Mesenchymal stem cell (in vitro differentiated cells and primary cell): ENCODE data around the gene IGFBP2.
A peak's percentile ranks its signal among the peaks of the same experiment; 100 is the strongest.

Experiments used
- DNase-seq: peaks from one replicate; pipeline ENCODE4 v3.0.0-alpha.2; 2013
- H2AFZ ChIP-seq: one replicate; pipeline ENCODE4 v1.6.1; 2013; ENCODE audit warnings: low read depth, mild to moderate bottlenecking, control low read depth, inconsistent platforms, low read length, moderate library complexity
- H2AK5ac ChIP-seq: 2 replicates; pipeline ENCODE4 v1.6.1; 2013; ENCODE audit warnings: low read length, moderate library complexity, mild to moderate bottlenecking, inconsistent platforms; ENCODE audit not compliant: severe bottlenecking
- H2BK120ac ChIP-seq: one replicate; pipeline ENCODE4 v1.6.1; 2013; ENCODE audit warnings: low read depth, mild to moderate bottlenecking, inconsistent platforms, low read length, moderate library complexity
- H2BK12ac ChIP-seq, 2 experiments: one replicate each; pipeline ENCODE4 v1.6.1; 2013; ENCODE audit warnings: inconsistent platforms in 2 of 2, low read length in 2 of 2, mild to moderate bottlenecking in 2 of 2, moderate library complexity in 2 of 2, control low read depth in 1 of 2
- H2BK15ac ChIP-seq: one replicate; pipeline ENCODE4 v1.6.1; 2013; ENCODE audit warnings: mild to moderate bottlenecking, low read depth, inconsistent platforms; ENCODE audit not compliant: poor library complexity, severe bottlenecking
- H2BK5ac ChIP-seq: 2 replicates; pipeline ENCODE4 v1.6.1; 2013; ENCODE audit warnings: low read depth, mild to moderate bottlenecking, low read length, control low read depth, inconsistent platforms; ENCODE audit not compliant: poor library complexity, severe bottlenecking
- H3K14ac ChIP-seq, 2 experiments: one replicate each; pipeline ENCODE4 v1.6.1; 2013; ENCODE audit warnings: inconsistent platforms in 2 of 2, low read length in 2 of 2, control low read depth in 1 of 2, mild to moderate bottlenecking in 1 of 2, moderate library complexity in 1 of 2
- H3K18ac ChIP-seq, 2 experiments: one replicate each; pipeline ENCODE4 v1.6.1; 2013; ENCODE audit warnings: inconsistent platforms in 2 of 2, low read length in 2 of 2, control low read depth in 1 of 2, low read depth in 1 of 2, mild to moderate bottlenecking in 1 of 2
- H3K23ac ChIP-seq, 2 experiments: one replicate each; pipeline ENCODE4 v1.6.1; 2013; ENCODE audit warnings: inconsistent platforms in 2 of 2, low read length in 2 of 2, mild to moderate bottlenecking in 2 of 2, moderate library complexity in 2 of 2, control low read depth in 1 of 2
- H3K27ac ChIP-seq: 2 replicates; pipeline ENCODE4 v1.5.1; 2013; ENCODE audit warnings: mild to moderate bottlenecking, moderate library complexity, low read length, control low read depth, inconsistent platforms; ENCODE audit not compliant: poor library complexity, severe bottlenecking
- H3K27me3 ChIP-seq, 2 experiments: 2 replicates each; pipeline versions ENCODE4 v1.6.1 to v1.7.0; 2013; ENCODE audit warnings: low read length in 2 of 2, mild to moderate bottlenecking in 2 of 2, moderate library complexity in 2 of 2, control low read depth in 1 of 2, inconsistent platforms in 1 of 2; ENCODE audit not compliant: control insufficient read depth in 1 of 2, insufficient read depth in 1 of 2
- H3K36me3 ChIP-seq, 2 experiments: 2 replicates each; pipeline versions ENCODE4 v1.6.1 to v1.7.0; 2013; ENCODE audit warnings: low read length in 2 of 2, control low read depth in 1 of 2, inconsistent platforms in 1 of 2, low read depth in 1 of 2, mild to moderate bottlenecking in 1 of 2; ENCODE audit not compliant: insufficient read depth in 2 of 2, control insufficient read depth in 1 of 2
- H3K4ac ChIP-seq, 2 experiments: one replicate each; pipeline ENCODE4 v1.6.1; 2013; ENCODE audit warnings: inconsistent platforms in 2 of 2, low read length in 2 of 2, mild to moderate bottlenecking in 2 of 2, moderate library complexity in 2 of 2, control low read depth in 1 of 2, low read depth in 1 of 2
- H3K4me1 ChIP-seq: 2 replicates; pipeline ENCODE4 v1.6.1; 2013; ENCODE audit warnings: low read depth, low read length, control low read depth; ENCODE audit not compliant: control insufficient read depth, insufficient read depth
- H3K4me2 ChIP-seq: 2 replicates; pipeline ENCODE4 v1.6.1; 2013; ENCODE audit warnings: low read length, mild to moderate bottlenecking, inconsistent platforms; ENCODE audit not compliant: poor library complexity, severe bottlenecking
- H3K4me3 ChIP-seq, 2 experiments: 2 replicates each; pipeline versions ENCODE4 v1.5.1 to v1.7.0; 2013; ENCODE audit warnings: low read length in 2 of 2, mild to moderate bottlenecking in 2 of 2, control low read depth in 1 of 2, low read depth in 1 of 2; ENCODE audit not compliant: insufficient read depth in 1 of 2
- H3K79me1 ChIP-seq: replicated peaks from 2 replicates; pipeline ENCODE4 v1.6.1; 2013; ENCODE audit warnings: mild to moderate bottlenecking, control low read depth, low read length, inconsistent platforms; ENCODE audit not compliant: poor library complexity, severe bottlenecking
- H3K9ac ChIP-seq: 2 replicates; pipeline ENCODE4 v1.7.0; 2013; ENCODE audit warnings: mild to moderate bottlenecking, low read length, moderate library complexity
- H3K9me3 ChIP-seq: 2 replicates; pipeline ENCODE4 v1.7.0; 2013; ENCODE audit warnings: mild to moderate bottlenecking, low read length; ENCODE audit not compliant: control insufficient read depth
- H4K8ac ChIP-seq: one replicate; pipeline ENCODE4 v1.6.1; 2013; ENCODE audit warnings: inconsistent platforms, mild to moderate bottlenecking, low read length, moderate library complexity
- H4K91ac ChIP-seq: one replicate; pipeline ENCODE4 v1.6.1; 2013; ENCODE audit warnings: mild to moderate bottlenecking, low read length, inconsistent platforms
- WGBS: methylation state at CpG from one replicate; pipeline ENCODE4 v1.1.7; 2013; ENCODE audit warnings: mixed read lengths; 5-methylcytosine and 5-hydroxymethylcytosine counted together

IGFBP2 gene

GRCh38 chr2:216700088-216700567, 66.9 kb downstream of the IGFBP2 start:
- Histone ChIP-seq H2AK5ac (no peak overlapping the region), H3K79me1 (no peaks in the 10 kb centered on the region), H3K4me1 (peaks cover 13% of the 10 kb centered on the region), H3K27ac (no peak overlapping the region), H3K23ac (no peak overlapping the region), H4K91ac (no peak overlapping the region), H3K36me3 (no peaks in the 10 kb centered on the region), H2BK5ac (no peak overlapping the region), H2BK12ac (no peak overlapping the region), H3K18ac (no peak overlapping the region), H3K4me2 (no peak overlapping the region), H4K8ac (no peak overlapping the region), H2BK120ac (no peak overlapping the region), H2AFZ (no peak overlapping the region), H3K14ac (no peak overlapping the region), H3K9me3 (no peaks in the 10 kb centered on the region), H3K4ac (no peak overlapping the region), H3K4me3 (no peak overlapping the region), H2BK15ac (no peak overlapping the region), H3K27me3 (no peaks in the 10 kb centered on the region), H3K9ac (peak overlapping the region; percentile 22)
- DNase-seq = no peak
- 31% methylated on average over 7 of the region's 7 CpGs for whole genome bisulfite sequencing

GRCh38 chr2:216700781-216701180, 67.6 kb downstream of the IGFBP2 start:
- H2BK120ac ChIP-seq = peak overlapping the region; percentile 1
- DNase-seq = no peak
- H3K23ac ChIP-seq = no peak overlapping the region
- H2AK5ac ChIP-seq = no peak overlapping the region
- H3K18ac ChIP-seq = no peak overlapping the region
- H3K4me2 ChIP-seq = no peak overlapping the region
- H3K27ac ChIP-seq = no peak overlapping the region
- H3K4ac ChIP-seq = peak overlapping the region in 1 of 2 experiments; percentile 7
- no peaks in the 10 kb centered on the region for H3K9me3 ChIP-seq
- WGBS = 64% methylated on average over 5 of the region's 5 CpGs
- peak overlapping the region; percentile 22 for H3K9ac ChIP-seq
- no peak overlapping the region for H3K14ac ChIP-seq
- no peaks in the 10 kb centered on the region for H3K79me1 ChIP-seq
- H2BK15ac ChIP-seq = no peak overlapping the region
- no peak overlapping the region for H2AFZ ChIP-seq
- H3K4me1 ChIP-seq = peaks cover 10% of the 10 kb centered on the region
- no peaks in the 10 kb centered on the region for H3K27me3 ChIP-seq
- no peak overlapping the region for H2BK5ac ChIP-seq
- no peak overlapping the region for H4K8ac ChIP-seq
- H4K91ac ChIP-seq = no peak overlapping the region
- no peak overlapping the region for H3K4me3 ChIP-seq
- H3K36me3 ChIP-seq = no peaks in the 10 kb centered on the region
- H2BK12ac ChIP-seq = peak overlapping the region in 1 of 2 experiments; percentile 72

- Histone ChIP-seq H3K23ac (no peak overlapping the region), H3K27me3 (no peaks in the 10 kb centered on the region), H3K9me3 (no peaks in the 10 kb centered on the region), H2BK5ac (no peak overlapping the region), H2BK15ac (no peak overlapping the region), H3K4ac (no peak overlapping the region), H4K8ac (no peak overlapping the region), H3K4me2 (no peak overlapping the region), H3K36me3 (no peaks in the 10 kb centered on the region), H4K91ac (no peak overlapping the region), H3K4me3 (no peak overlapping the region), H2BK120ac (no peak overlapping the region), H3K14ac (no peak overlapping the region), H3K27ac (no peak overlapping the region), H3K9ac (no peak overlapping the region), H3K79me1 (no peaks in the 10 kb centered on the region), H2AK5ac (no peak overlapping the region), H3K4me1 (peaks cover 6% of the 10 kb centered on the region), H3K18ac (no peak overlapping the region), H2AFZ (no peak overlapping the region), H2BK12ac (no peak overlapping the region)
- WGBS = 99% methylated on average over 4 of the region's 7 CpGs
- DNase-seq = no peak
Observed at GRCh38 chr2:216701544-216701943, 68.3 kb downstream of the IGFBP2 start.

GRCh38 chr2:216702756-216703155, 69.5 kb downstream of the IGFBP2 start:
- no peak overlapping the region for H2AFZ ChIP-seq
- H2BK120ac ChIP-seq = no peak overlapping the region
- no peaks in the 10 kb centered on the region for H3K79me1 ChIP-seq
- no peak overlapping the region for H3K4me2 ChIP-seq
- no peak overlapping the region for H3K18ac ChIP-seq
- 100% methylated on average over 1 of the region's 1 CpG for WGBS
- no peak overlapping the region for H2BK12ac ChIP-seq
- H3K4me3 ChIP-seq = no peak overlapping the region
- peaks cover 6% of the 10 kb centered on the region for H3K4me1 ChIP-seq
- H3K27ac ChIP-seq = no peak overlapping the region
- H3K14ac ChIP-seq = no peak overlapping the region
- no peak overlapping the region for H2BK15ac ChIP-seq
- no peak overlapping the region for H2BK5ac ChIP-seq
- H4K8ac ChIP-seq = peak overlapping the region; percentile 36
- no peak overlapping the region for H2AK5ac ChIP-seq
- H3K9me3 ChIP-seq = no peaks in the 10 kb centered on the region
- H3K4ac ChIP-seq = no peak overlapping the region
- H3K9ac ChIP-seq = no peak overlapping the region
- no peak overlapping the region for H4K91ac ChIP-seq
- no peaks in the 10 kb centered on the region for H3K36me3 ChIP-seq
- no peak overlapping the region for H3K23ac ChIP-seq
- DNase-seq = no peak
- H3K27me3 ChIP-seq = no peaks in the 10 kb centered on the region
